Measurements from ENCODE around the gene RPF1. TPM values are rescaled to one million over a fixed set of nuclear protein-coding genes. Genes with fewer than 3 reads are reported as not detected.

The RPF1 gene
- total RNA-seq, 1 experiment from 2014 or later, result 33.6 TPM

GRCh38 chr1:84524590-84524989, 45.5 kb downstream of the RPF1 start:
- no peak for TF ChIP-seq CTCF (IDR thresholded peaks at IDR 0.05; ENCODE audit: unreplicated experiment)
- H3K27ac Mint-ChIP-seq (ENCODE audit: unreplicated experiment), result no peak overlapping the region
- BruUV-seq (replicated peaks), result no TSS peak
- no peak overlapping the region for H3K4me3 Mint-ChIP-seq (ENCODE audit: low read depth, unreplicated experiment)
- CTCF ChIA-PET, result no interaction called here
- intact Hi-C loops (cut with micrococcal nuclease; ENCODE audit: unreplicated experiment), result no loop called here
- no peak for DNase-seq
- no peaks in the 10 kb centered on the region for H3K4me1 Mint-ChIP-seq (ENCODE audit: low read depth, unreplicated experiment)
- peaks cover 4% of the 10 kb centered on the region for H3K9me3 Mint-ChIP-seq (ENCODE audit: low read depth, unreplicated experiment)
- H3K27me3 Mint-ChIP-seq (ENCODE audit: unreplicated experiment), result no peaks in the 10 kb centered on the region
- no peaks in the 10 kb centered on the region for H3K36me3 Mint-ChIP-seq (ENCODE audit: insufficient read depth, unreplicated experiment)

GRCh38 chr1:84525779-84526178, 46.7 kb downstream of the RPF1 start:
- CTCF ChIA-PET, result no interaction called here
- intact Hi-C loops (cut with micrococcal nuclease; ENCODE audit: unreplicated experiment), result no loop called here
- no peaks in the 10 kb centered on the region for H3K36me3 Mint-ChIP-seq (ENCODE audit: insufficient read depth, unreplicated experiment)
- H3K9me3 Mint-ChIP-seq (ENCODE audit: low read depth, unreplicated experiment), result peaks cover 4% of the 10 kb centered on the region
- no peaks in the 10 kb centered on the region for H3K27me3 Mint-ChIP-seq (ENCODE audit: unreplicated experiment)
- H3K27ac Mint-ChIP-seq (ENCODE audit: unreplicated experiment), result no peak overlapping the region
- H3K4me1 Mint-ChIP-seq (ENCODE audit: low read depth, unreplicated experiment), result no peaks in the 10 kb centered on the region
- no peak overlapping the region for H3K4me3 Mint-ChIP-seq (ENCODE audit: low read depth, unreplicated experiment)
- no TSS peak for BruUV-seq (replicated peaks)
- TF ChIP-seq CTCF (IDR thresholded peaks at IDR 0.05; ENCODE audit: unreplicated experiment), result no peak
- no peak for DNase-seq

DNA sequence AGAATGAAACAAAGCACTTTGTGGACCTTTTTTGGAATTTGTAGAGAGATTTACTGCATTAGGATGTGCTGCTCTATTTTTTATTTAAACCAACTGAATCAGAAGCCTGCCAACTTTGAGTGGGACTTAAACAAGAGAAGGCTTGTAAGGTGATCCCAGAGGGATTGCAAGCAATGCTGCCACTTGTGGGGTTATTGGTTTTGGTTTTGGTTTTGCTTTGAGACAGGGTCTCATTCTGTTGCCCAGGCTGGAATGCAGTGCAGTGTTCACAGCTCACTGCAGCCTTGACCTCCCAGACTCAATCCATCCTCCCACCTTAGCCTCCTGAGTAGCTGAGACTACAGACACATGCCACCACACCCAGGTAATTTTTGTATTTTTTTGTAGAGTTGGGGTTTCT, 59.5 kb downstream of the RPF1 start:
- Mint-ChIP-seq H3K4me3 (ENCODE audit: low read depth, unreplicated experiment) (no peak overlapping the region), H3K4me1 (ENCODE audit: low read depth, unreplicated experiment) (no peaks in the 10 kb centered on the region), H3K36me3 (ENCODE audit: insufficient read depth, unreplicated experiment) (no peaks in the 10 kb centered on the region), H3K9me3 (ENCODE audit: low read depth, unreplicated experiment) (no peaks in the 10 kb centered on the region), H3K27ac (ENCODE audit: unreplicated experiment) (no peak overlapping the region), H3K27me3 (ENCODE audit: unreplicated experiment) (no peaks in the 10 kb centered on the region)
- DNase-seq, result no peak
- BruUV-seq (replicated peaks), result no TSS peak
- no peak for TF ChIP-seq CTCF (IDR thresholded peaks at IDR 0.05; ENCODE audit: unreplicated experiment)
- intact Hi-C loops (cut with micrococcal nuclease; ENCODE audit: unreplicated experiment), result no loop called here
- CTCF ChIA-PET, result no interaction called here

GRCh38 chr1:84539972-84540371, 60.9 kb downstream of the RPF1 start:
- no peak overlapping the region for H3K4me3 Mint-ChIP-seq (ENCODE audit: low read depth, unreplicated experiment)
- no peaks in the 10 kb centered on the region for H3K27me3 Mint-ChIP-seq (ENCODE audit: unreplicated experiment)
- no peak overlapping the region for H3K27ac Mint-ChIP-seq (ENCODE audit: unreplicated experiment)
- CTCF ChIA-PET, result no interaction called here
- no TSS peak for BruUV-seq (replicated peaks)
- no peak for DNase-seq
- H3K9me3 Mint-ChIP-seq (ENCODE audit: low read depth, unreplicated experiment), result no peaks in the 10 kb centered on the region
- intact Hi-C loops (cut with micrococcal nuclease; ENCODE audit: unreplicated experiment), result loop anchor here (5.0 kb wide), 1 partner anchor 398 kb away; the partner anchor contains the start of gene PRKACB
- TF ChIP-seq CTCF (IDR thresholded peaks at IDR 0.05; ENCODE audit: unreplicated experiment), result no peak
- no peaks in the 10 kb centered on the region for H3K36me3 Mint-ChIP-seq (ENCODE audit: insufficient read depth, unreplicated experiment)
- H3K4me1 Mint-ChIP-seq (ENCODE audit: low read depth, unreplicated experiment), result no peaks in the 10 kb centered on the region

Measured in Calu3 (cell line).